Subcutaneous abdominal adipose tissue (tissue), 5 donors: Measurements from ENCODE around the gene HPSE2.

Source experiments
- H3K27ac ChIP-seq: one replicate; pipeline ENCODE4 v1.7.0; 2013; ENCODE audit warnings: low read depth, mild to moderate bottlenecking, inconsistent platforms, low read length, moderate library complexity
- H3K27me3 ChIP-seq, 5 donors: one replicate each; pipeline ENCODE4 v1.7.0; 2013; ENCODE audit warnings: low read length in 5 of 5, inconsistent platforms in 1 of 5; ENCODE audit not compliant: control insufficient read depth in 5 of 5, insufficient read depth in 4 of 5
- H3K36me3 ChIP-seq, 5 donors: one replicate each; pipeline ENCODE4 v1.7.0; 2013; ENCODE audit warnings: low read length in 5 of 5; ENCODE audit not compliant: control insufficient read depth in 5 of 5, insufficient read depth in 5 of 5
- H3K4me1 ChIP-seq, 5 donors: one replicate each; pipeline ENCODE4 v1.7.0; 2013; ENCODE audit warnings: low read length in 5 of 5, mild to moderate bottlenecking in 3 of 5, moderate library complexity in 1 of 5; ENCODE audit not compliant: control insufficient read depth in 5 of 5, insufficient read depth in 5 of 5
- H3K4me3 ChIP-seq, 5 donors: one replicate each; pipeline ENCODE4 v1.7.0; 2013; ENCODE audit warnings: low read length in 5 of 5, low read depth in 1 of 5
- H3K9ac ChIP-seq, 5 donors: one replicate each; pipeline ENCODE4 v1.7.0; 2013; ENCODE audit warnings: low read length in 5 of 5, mild to moderate bottlenecking in 4 of 5, moderate library complexity in 3 of 5
- H3K9me3 ChIP-seq, 5 donors: one replicate each; pipeline ENCODE4 v1.7.0; 2013; ENCODE audit warnings: low read length in 5 of 5; ENCODE audit not compliant: control insufficient read depth in 5 of 5
- donor health status: healthy.
- donor health status: healthy.
- donor health status: healthy.
- donor health status: healthy.
- donor health status: healthy.

HPSE2 gene

DNA sequence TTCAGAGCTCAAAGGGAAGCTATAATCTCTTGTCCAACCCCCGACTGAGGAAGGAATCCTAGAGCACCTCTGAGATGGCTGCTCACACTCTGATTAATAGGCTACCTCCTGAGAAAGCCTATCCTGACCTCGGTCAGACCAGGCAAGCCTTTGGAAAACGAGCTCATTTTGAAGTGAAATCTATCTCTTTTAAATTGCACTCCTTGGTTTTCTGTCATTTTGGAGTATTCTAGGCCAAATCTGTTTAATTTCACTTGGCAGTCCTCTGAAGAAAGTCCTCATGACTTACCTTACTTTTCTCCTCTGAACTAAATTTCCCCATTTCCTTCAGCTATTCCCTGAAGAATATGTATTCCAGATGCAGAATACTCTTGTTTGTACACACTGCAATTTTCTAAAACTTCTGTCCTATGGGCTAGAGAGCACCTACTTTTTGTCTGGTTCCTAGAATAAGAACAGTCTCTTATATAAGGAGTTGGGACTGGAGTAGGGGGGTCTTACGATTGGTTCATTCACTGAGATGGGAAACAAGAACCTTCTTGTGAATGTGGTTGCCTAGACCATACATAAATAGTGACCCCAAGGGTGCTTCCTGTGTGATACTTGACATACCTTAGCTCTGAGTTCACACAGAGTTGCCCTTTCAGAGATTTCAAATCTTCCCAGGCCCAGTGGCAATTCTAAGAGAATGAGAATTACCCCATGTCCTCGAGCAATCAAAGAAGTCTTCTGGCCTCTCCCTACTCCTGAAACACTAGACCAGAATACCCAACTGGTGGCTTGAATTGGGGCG lies 757.0 kb downstream of the HPSE2 start:
- H3K9me3 ChIP-seq = peaks cover 0 to 4% (median 0%) of the 10 kb centered on the region in 5 donors
- no peaks in the 10 kb centered on the region for H3K4me1 ChIP-seq
- no peaks in the 10 kb centered on the region for H3K27me3 ChIP-seq
- H3K4me3 ChIP-seq = no peak overlapping the region
- H3K36me3 ChIP-seq = no peaks in the 10 kb centered on the region
- no peak overlapping the region for H3K27ac ChIP-seq
- H3K9ac ChIP-seq = no peak overlapping the region

DNA sequence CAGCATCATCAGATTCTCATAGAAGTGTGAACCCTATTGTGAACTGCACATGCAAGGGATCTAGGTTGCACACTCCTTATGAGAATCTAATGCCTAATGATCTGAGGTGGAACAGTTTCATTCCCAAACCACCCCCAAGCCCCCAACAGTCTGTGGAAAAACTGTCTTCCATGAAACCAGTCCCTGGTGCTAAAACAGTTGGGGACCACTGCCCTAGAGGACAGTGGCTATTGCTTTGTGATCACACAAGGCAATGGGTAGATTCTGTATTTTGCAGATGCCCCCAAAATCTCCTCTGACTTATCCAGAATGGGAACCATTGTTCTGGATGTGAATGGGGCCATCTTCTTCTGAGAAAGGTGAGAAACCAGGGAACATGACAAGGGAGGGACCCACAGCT lies 757.8 kb downstream of the HPSE2 start:
- H3K27ac ChIP-seq = no peak overlapping the region
- H3K9ac ChIP-seq = no peak overlapping the region
- no peak overlapping the region for H3K4me3 ChIP-seq
- no peaks in the 10 kb centered on the region for H3K27me3 ChIP-seq
- no peaks in the 10 kb centered on the region for H3K4me1 ChIP-seq
- no peaks in the 10 kb centered on the region for H3K36me3 ChIP-seq
- no peaks in the 10 kb centered on the region for H3K9me3 ChIP-seq

DNA sequence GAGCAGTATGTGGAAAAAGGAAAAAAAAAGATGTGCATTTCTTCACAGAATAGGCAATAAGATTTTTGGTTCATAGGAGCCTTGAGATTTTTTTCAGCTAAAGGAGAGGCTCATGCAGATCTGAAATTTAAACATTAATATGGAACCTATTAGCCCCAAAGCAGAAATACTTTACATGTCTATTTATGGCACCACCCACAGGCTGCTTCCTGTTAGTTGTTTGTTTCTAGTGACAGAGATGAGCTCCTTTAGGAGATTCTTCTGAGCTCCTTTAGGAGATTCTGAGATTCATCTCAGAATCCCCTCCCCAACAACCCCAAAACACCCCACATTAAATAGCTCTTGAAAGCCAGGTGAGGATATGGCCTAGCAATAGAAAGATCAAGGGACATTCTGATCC lies 761.0 kb downstream of the HPSE2 start:
- H3K9ac ChIP-seq = no peak overlapping the region
- no peaks in the 10 kb centered on the region for H3K9me3 ChIP-seq
- H3K4me3 ChIP-seq = no peak overlapping the region
- H3K36me3 ChIP-seq = no peaks in the 10 kb centered on the region
- no peaks in the 10 kb centered on the region for H3K27me3 ChIP-seq
- H3K27ac ChIP-seq = no peak overlapping the region
- H3K4me1 ChIP-seq = peaks cover 0 to 11% (median 5%) of the 10 kb centered on the region in 5 donors

DNA sequence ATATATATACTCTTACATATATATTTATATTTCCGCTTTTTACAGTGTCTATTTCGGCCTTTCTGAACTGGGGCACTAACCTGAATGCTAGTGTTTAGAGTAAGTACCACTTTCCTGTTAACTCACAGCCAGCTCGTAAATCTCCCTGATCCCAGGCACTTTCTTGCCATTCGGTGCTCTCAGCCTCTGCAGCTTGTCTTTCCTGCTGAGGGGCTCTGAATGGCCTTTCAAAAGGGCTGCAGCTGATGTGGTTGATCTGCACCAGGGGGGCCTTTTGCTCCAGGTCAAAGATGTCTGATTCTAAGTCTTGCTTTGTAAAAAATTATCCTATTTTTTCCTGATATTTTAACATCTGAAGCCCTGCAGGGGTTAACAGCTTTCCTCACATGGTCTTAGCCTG lies 763.5 kb downstream of the HPSE2 start:
- H3K4me1 ChIP-seq = peaks cover 0 to 31% (median 12%) of the 10 kb centered on the region in 5 donors

DNA sequence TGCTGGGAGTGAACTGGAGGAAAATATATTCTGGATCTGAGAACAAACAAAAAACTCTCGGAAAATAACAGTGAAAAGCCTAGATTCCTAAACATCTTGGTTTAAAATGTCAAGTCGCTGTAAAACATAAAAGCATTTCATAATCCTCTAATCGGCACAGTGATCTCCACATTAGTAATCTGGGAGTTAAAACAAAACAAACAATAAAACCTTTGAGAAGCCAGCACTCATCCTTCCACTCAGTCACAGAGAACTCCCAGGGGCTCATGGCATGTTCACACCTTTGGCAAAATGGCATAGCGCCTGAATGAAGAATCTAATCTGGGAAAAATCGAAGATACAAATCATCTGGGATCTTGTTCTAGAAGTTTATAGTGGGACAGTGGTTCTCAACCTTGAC lies 764.8 kb downstream of the HPSE2 start:
- Histone ChIP-seq H3K27ac (no peak overlapping the region), H3K9ac (no peak overlapping the region), H3K4me1 (peaks cover 0 to 32% (median 12%) of the 10 kb centered on the region in 5 donors), H3K9me3 (no peaks in the 10 kb centered on the region), H3K27me3 (no peaks in the 10 kb centered on the region), H3K4me3 (no peak overlapping the region), H3K36me3 (no peaks in the 10 kb centered on the region)

More for the DNA sequence above, 763.5 kb downstream of the HPSE2 start:
- H3K4me3 ChIP-seq = no peak overlapping the region
- no peak overlapping the region for H3K27ac ChIP-seq
- no peaks in the 10 kb centered on the region for H3K9me3 ChIP-seq
- H3K9ac ChIP-seq = no peak overlapping the region
- H3K36me3 ChIP-seq = no peaks in the 10 kb centered on the region
- H3K27me3 ChIP-seq = no peaks in the 10 kb centered on the region

DNA sequence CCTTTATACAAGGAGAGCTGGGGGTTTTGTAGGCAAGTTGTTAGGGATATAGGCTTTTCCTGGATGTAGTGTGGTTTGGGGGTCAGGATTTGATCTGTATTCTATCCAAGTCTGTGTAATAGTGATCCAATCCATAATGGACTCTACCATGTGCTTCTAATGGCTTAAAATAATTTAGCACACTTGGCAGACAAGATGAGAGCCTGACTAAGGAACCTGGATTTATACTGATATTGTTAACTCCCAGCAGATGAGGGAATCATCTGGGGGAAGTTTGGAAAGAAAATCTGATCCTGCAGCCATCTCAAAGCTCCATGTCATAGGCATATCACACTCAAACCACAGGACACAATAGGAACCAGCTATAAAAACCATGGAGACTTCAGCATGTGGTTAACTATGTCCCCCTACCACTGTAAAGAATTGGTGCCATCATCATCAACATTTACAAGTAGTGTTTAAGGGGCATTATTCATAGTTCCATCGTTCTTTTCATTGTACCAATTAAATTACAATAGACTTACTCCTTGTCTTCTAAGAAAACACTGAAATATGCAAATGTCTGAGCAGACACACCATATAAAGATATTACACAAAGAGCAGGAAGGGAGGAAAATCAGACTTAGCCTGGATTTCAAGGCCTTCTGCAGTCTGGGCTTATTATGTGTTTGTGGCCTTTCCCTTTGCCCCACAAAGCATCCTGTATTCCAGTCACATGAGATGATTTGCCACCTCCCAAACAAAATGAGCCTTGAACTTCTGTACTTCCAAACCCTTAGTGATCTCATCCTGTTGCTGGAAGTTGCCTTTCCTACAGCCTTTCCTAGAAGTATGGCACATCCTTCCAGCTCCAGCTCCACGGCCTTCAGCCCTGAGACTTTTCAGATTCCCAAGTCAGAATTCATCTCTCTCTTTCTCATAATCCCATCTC lies 766.4 kb downstream of the HPSE2 start:
- H3K27me3 ChIP-seq = no peaks in the 10 kb centered on the region
- no peaks in the 10 kb centered on the region for H3K36me3 ChIP-seq
- H3K4me1 ChIP-seq = peaks cover 0 to 32% (median 12%) of the 10 kb centered on the region in 5 donors
- no peaks in the 10 kb centered on the region for H3K9me3 ChIP-seq
- no peak overlapping the region for H3K4me3 ChIP-seq
- no peak overlapping the region for H3K27ac ChIP-seq
- H3K9ac ChIP-seq = no peak overlapping the region

DNA sequence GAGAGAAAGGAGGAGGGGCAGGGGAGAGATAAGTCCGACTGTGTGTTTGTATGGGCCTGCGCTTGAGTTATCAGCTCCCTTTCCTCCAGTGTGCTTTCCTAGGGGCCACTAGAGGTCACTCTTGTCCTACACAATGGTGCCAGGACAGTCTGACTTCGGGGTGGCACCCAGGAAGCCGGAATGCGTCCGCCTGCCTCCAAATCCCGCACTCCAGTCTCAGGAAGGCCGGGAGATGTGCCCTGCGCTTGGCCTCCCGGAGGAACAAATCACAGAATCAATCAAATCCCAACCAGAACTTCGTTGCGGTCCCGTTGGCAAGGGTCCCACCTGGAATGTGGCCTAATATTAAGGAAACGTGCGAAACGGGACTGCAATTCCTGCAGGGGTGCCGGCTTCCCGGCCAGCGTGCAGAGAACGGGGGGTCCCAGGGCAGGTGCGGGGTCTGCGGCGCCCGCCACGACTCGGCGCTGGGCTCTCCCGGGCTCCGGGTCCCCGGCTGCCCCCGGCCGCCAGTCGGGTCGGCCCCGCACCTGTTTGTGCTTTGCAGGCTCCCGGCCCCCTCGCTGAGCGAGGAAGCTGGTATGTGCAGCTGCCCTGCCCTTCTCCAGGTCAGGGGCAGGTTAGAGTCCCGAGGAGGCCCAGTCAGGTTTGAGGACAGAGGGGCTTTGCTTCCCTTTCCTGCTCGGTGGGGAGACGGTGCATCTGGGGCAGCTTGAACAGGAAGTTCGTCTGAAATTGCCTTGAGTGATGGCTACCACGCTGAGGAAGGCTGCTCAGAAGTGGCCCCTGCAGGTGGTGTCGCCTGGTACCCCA lies 767.9 kb downstream of the HPSE2 start:
- Histone ChIP-seq H3K4me1 (peaks cover 0 to 32% (median 12%) of the 10 kb centered on the region in 5 donors), H3K9me3 (no peaks in the 10 kb centered on the region), H3K9ac (peak overlapping the region in 3 of 5 donors; percentile 39 to 64 (median 56)), H3K27ac (no peak overlapping the region), H3K27me3 (no peaks in the 10 kb centered on the region), H3K36me3 (no peaks in the 10 kb centered on the region), H3K4me3 (peak overlapping the region; percentile 48 to 79 (median 76))

DNA sequence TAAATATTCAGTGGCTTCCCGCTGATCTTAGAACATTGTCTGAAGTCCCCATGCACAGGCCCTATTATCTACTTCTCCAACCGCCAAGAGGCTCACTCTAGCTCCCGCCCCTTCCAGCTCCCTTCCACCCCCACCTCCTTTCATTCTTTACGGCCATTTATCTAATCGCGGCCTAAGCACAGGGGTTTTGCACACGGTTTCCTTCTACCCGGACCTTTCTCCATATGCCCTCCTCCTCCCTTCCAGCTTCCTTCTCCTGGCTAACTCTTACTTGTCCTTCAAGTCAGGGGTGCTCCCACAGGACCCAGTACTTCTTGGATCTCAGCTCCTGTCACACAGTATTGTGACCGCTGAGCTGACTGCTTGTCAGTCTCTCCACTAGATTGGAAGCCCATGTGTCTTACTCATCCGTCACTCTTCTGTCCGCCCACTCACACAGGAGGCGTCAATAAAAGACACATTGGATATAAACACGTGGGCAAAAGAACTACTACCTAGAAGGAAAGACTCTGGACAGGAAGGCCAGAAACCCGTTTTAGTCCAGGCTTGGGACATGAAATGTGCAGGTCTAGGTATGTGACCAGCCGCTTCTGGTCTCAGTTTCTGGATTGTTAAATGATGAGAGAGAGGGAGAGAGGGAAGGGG lies 768.7 kb downstream of the HPSE2 start:
- Histone ChIP-seq H3K27me3 (no peaks in the 10 kb centered on the region), H3K4me3 (peak overlapping the region in 2 of 5 donors; percentile 76 to 79), H3K9me3 (no peaks in the 10 kb centered on the region), H3K36me3 (no peaks in the 10 kb centered on the region), H3K27ac (no peak overlapping the region), H3K4me1 (peaks cover 0 to 32% (median 12%) of the 10 kb centered on the region in 5 donors), H3K9ac (peak overlapping the region in 2 of 5 donors; percentile 51 to 64)

DNA sequence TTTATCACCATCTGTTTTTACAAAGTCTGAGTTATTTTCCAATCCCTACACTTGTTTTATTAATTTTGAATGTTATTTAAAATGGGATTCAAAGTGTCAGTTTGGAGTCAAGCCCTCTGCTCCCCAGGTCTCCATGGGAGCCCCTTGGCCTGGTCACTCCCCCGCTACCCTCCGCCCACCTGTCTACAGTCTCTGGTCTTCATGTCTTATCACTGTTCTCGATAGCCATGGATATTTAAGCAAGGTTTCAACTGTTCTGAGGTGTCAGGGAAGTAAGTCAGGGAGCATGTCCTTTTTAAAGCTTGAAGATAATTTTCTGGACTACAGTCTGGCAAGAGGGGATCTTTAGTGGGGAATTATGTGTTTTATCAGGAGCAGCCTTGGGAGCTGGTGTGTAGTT lies 769.8 kb downstream of the HPSE2 start:
- Histone ChIP-seq H3K4me1 (peaks cover 0 to 32% (median 11%) of the 10 kb centered on the region in 5 donors), H3K9ac (no peak overlapping the region), H3K4me3 (no peak overlapping the region), H3K36me3 (no peaks in the 10 kb centered on the region), H3K9me3 (no peaks in the 10 kb centered on the region), H3K27ac (no peak overlapping the region), H3K27me3 (no peaks in the 10 kb centered on the region)
